ENCODE data around the gene SCYGR5. TPM values are rescaled to one million over a fixed set of nuclear protein-coding genes. Genes with fewer than 3 reads are reported as not detected.

SCYGR5 gene
- polyA plus RNA-seq, 1 experiment, result not detected

- Histone ChIP-seq H3K36me3 (ENCODE audit: control insufficient read depth, insufficient read depth, low read length) (no peaks in the 10 kb centered on the region), H3K27me3 (ENCODE audit: control insufficient read depth, insufficient read depth, low read length) (no peaks in the 10 kb centered on the region), H3K4me3 (ENCODE audit: low read depth, low read length) (no peak overlapping the region)
- DNase-seq (ENCODE audit: low read depth), result no peak
- ChIA-PET CTCF (interaction anchor here (0.9 to 3.4 kb wide), 10 partner anchors 13 to 233 kb away, joined by 3 to 39 read pairs (median 4); partner anchors contain the start of gene DAW1), POLR2A (no interaction called here)
- TF ChIP-seq, protein P1, sequence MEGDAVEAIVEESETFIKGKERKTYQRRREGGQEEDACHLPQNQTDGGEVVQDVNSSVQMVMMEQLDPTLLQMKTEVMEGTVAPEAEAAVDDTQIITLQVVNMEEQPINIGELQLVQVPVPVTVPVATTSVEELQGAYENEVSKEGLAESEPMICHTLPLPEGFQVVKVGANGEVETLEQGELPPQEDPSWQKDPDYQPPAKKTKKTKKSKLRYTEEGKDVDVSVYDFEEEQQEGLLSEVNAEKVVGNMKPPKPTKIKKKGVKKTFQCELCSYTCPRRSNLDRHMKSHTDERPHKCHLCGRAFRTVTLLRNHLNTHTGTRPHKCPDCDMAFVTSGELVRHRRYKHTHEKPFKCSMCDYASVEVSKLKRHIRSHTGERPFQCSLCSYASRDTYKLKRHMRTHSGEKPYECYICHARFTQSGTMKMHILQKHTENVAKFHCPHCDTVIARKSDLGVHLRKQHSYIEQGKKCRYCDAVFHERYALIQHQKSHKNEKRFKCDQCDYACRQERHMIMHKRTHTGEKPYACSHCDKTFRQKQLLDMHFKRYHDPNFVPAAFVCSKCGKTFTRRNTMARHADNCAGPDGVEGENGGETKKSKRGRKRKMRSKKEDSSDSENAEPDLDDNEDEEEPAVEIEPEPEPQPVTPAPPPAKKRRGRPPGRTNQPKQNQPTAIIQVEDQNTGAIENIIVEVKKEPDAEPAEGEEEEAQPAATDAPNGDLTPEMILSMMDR (IDR thresholded peaks at IDR 0.05; ENCODE audit: insufficient read depth, low read depth, low read length), result no peak
These were observed 9.3 kb upstream of the SCYGR5 start for GRCh38 chr2:227657199-227657845.

GRCh38 chr2:227661025-227661649, 5.5 kb upstream of the SCYGR5 start:
- ChIA-PET POLR2A (no interaction called here), CTCF (interaction anchor here (1.6 to 3.4 kb wide), 2 partner anchors 106 to 190 kb away, joined by 3 to 39 read pairs; no protein-coding TSS in a partner anchor)
- no peaks in the 10 kb centered on the region for H3K27me3 ChIP-seq (ENCODE audit: control insufficient read depth, insufficient read depth, low read length)
- H3K4me3 ChIP-seq (ENCODE audit: low read depth, low read length), result no peak overlapping the region
- no peak for DNase-seq (ENCODE audit: low read depth)
- TF ChIP-seq, protein P1 (IDR thresholded peaks at IDR 0.05; ENCODE audit: insufficient read depth, low read depth, low read length), result no peak
- H3K36me3 ChIP-seq (ENCODE audit: control insufficient read depth, insufficient read depth, low read length), result no peaks in the 10 kb centered on the region

GRCh38 chr2:227661827-227662226, 4.8 kb upstream of the SCYGR5 start:
- TF ChIP-seq, protein P1 (IDR thresholded peaks at IDR 0.05; ENCODE audit: insufficient read depth, low read depth, low read length), result no peak
- ChIA-PET CTCF (interaction anchor here (1.9 kb wide), 1 partner anchor 104 kb away, joined by 10 read pairs; no protein-coding TSS in a partner anchor), POLR2A (no interaction called here)
- DNase-seq (ENCODE audit: low read depth), result no peak
- Histone ChIP-seq H3K4me3 (ENCODE audit: low read depth, low read length) (no peak overlapping the region), H3K36me3 (ENCODE audit: control insufficient read depth, insufficient read depth, low read length) (no peaks in the 10 kb centered on the region), H3K27me3 (ENCODE audit: control insufficient read depth, insufficient read depth, low read length) (no peaks in the 10 kb centered on the region)

DNA sequence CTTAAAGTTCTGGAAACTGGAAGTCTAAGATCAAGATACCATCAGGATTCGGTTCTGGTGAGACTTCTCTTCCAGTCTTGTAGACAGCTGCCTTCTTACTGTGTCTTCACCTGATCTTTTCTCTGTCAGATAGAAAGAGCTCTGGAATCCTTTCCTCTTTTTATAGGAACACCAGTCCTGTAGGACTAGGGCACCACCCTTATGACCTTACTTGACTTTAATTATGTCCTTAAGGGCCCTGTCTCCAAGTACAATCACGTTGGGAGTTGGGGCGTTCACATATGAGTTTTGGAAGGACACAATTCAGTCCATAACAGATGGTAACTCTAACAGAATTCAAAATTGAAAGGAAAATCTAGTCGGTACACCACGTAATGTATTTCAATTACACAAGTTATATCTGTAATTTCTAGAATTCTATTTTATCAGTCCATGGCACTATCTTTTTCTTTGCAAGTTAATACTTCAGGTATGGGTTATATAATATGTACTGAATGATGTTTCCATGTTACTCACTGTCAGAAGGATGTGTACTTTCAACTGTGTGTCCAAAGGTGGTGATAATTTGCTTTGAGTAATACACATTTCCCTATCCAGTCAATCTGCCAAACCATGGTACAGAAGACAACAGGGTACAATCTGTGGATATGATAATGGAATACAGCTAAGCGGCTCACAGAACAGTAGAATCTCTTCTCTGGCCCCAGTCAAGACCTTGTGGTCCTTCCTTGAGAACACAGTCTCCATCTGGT, 1.2 kb upstream of the SCYGR5 start:
- ChIA-PET POLR2A (no interaction called here), CTCF (interaction anchor here (0.8 kb wide), 1 partner anchor 100 kb away, joined by 3 read pairs; no protein-coding TSS in a partner anchor)
- TF ChIP-seq, protein P1 (IDR thresholded peaks at IDR 0.05; ENCODE audit: insufficient read depth, low read depth, low read length), result no peak

More for the DNA sequence above, 1.2 kb upstream of the SCYGR5 start:
- H3K27me3 ChIP-seq (ENCODE audit: control insufficient read depth, insufficient read depth, low read length), result no peaks in the 10 kb centered on the region; the same call in 1 of the 2 replicates
- DNase-seq (ENCODE audit: low read depth), result no peak
- H3K36me3 ChIP-seq (ENCODE audit: control insufficient read depth, insufficient read depth, low read length), result no peaks in the 10 kb centered on the region
- no peak overlapping the region for H3K4me3 ChIP-seq (ENCODE audit: low read depth, low read length)

Data from BJ (cell line).